Stimulated activated effector memory CD8-positive, alpha-beta T cell treated with anti-CD3 and anti-CD28 coated beads, Interleukin-12 subunit alpha, Interleukin-12 subunit beta, amount 100 ng/mL, for 72 hours (primary cell): ENCODE results near the gene INTS11.
A peak's percentile ranks its signal among the peaks of the same experiment; 100 is the strongest.
"Not testable (repeated sequence)": the region's sequence is repeated elsewhere in the genome, so short reads cannot be mapped to it uniquely, and the experiment has no call there.

Experiments used
- ATAC-seq: fragments of 150-1000 bp; cut with Tn5 transposase; 2 replicates; pipeline ENCODE4 v1.10.0; 2021
- DNase-seq, 2 donors: peaks; one replicate each; pipeline ENCODE4 v3.0.0; 2021 to 2022; ENCODE audit warnings: low spot score in 2 of 2
- H3K27ac Mint-ChIP-seq: one replicate; pipeline ENCODE4 v1.8.0; 2022; ENCODE audit warnings: mild to moderate bottlenecking, mixed read lengths
- H3K36me3 Mint-ChIP-seq: one replicate; pipeline ENCODE4 v1.8.0; 2022; ENCODE audit warnings: mild to moderate bottlenecking, mixed read lengths
- H3K4me1 Mint-ChIP-seq: one replicate; pipeline ENCODE4 v1.8.0; 2022; ENCODE audit warnings: mixed read lengths
- H3K4me3 Mint-ChIP-seq: one replicate; pipeline ENCODE4 v1.8.0; 2022; ENCODE audit warnings: mild to moderate bottlenecking, mixed read lengths
- H3K9me3 Mint-ChIP-seq: one replicate; pipeline ENCODE4 v1.8.0; 2022; ENCODE audit warnings: mixed read lengths

INTS11 gene

DNA sequence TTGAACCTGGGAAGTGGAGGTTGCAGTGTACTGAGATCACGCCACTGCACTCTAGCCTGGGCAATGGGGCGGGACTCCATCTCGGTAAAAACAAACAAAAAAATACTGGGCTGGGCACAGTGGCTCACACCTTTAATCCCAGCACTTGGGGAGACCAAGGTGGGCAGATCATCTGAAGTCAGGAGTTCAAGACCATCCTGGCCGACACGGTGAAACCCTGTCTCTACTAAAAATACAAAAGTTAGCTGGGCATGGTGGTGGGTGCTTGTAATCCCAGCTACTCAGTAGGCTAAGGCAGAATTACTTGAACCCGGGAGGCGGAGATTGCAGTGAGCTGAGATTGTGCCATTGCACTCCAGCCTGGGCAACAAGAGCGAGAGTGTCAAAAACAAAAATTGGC, 8.3 kb downstream of the INTS11 start:
- Mint-ChIP-seq H3K36me3 (peaks cover 79% of the 10 kb centered on the region), H3K4me1 (peaks cover 10% of the 10 kb centered on the region)
- H3K4me3 Mint-ChIP-seq, H3K9me3 Mint-ChIP-seq, H3K27ac Mint-ChIP-seq, DNase-seq, ATAC-seq: not testable (repeated sequence)

DNA sequence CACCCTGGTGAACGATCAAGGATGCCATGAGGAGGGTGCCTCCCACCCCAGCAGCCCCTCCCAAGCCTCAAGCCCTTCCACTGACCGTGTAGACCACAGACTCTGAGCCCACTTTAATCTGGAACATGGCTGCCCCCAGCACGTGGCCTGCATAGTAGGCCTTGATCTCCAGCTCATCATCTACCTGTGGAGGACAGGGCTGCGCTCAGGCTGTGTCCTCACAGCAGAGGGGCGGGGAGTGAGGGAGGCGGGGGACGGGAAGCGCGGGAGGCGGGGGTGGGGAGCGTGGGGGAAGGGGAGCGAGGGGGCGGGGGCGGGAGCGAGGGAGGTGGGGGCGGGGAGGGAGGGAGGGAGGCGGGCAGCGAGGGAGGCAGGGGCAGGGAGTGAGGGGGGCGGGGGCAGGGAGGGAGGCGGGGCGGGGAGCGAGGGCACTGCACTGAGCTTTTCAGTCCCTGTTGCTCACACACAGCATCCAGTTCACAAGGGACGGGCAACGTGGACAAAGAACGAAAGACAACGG, 9.0 kb downstream of the INTS11 start:
- no peak overlapping the region for H3K27ac Mint-ChIP-seq
- no peaks in the 10 kb centered on the region for H3K9me3 Mint-ChIP-seq
- H3K4me1 Mint-ChIP-seq = peaks cover 10% of the 10 kb centered on the region
- no peak for ATAC-seq
- no peak for DNase-seq
- H3K4me3 Mint-ChIP-seq = no peak overlapping the region
- H3K36me3 Mint-ChIP-seq = peaks cover 81% of the 10 kb centered on the region

DNA sequence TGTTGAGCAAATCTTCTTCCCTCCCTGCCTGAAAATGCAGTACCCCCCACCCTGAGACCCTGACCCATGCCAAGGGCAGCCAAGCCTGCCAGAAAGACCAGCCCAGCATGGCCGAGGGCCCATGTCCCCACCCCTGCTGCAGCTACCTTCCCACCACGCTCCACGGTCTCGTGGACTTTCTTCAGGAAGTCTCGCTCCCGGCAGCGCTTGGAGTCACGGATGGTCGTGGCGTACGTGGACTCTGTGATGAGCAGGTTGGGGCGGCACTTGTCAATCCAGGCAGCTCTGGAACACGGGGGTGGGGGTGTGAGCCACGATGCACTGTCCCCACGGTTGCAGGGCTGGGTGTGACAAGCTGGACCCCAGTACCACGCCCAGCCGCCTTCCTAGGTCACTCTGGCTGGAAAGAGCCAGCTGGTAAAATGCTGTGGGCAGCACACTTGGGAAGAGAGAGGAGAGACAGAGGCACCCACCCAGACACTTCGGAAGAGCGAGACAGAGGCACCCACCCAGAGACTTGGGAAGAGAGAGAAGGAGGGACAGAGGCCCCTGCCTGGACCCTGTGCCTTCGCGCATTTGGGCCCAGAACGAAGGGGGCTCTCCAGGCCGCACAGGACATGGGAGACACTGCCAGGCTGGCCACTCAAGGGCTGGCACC, 9.7 kb downstream of the INTS11 start:
- Mint-ChIP-seq H3K4me1 (peaks cover 10% of the 10 kb centered on the region), H3K36me3 (peaks cover 82% of the 10 kb centered on the region), H3K9me3 (no peaks in the 10 kb centered on the region), H3K4me3 (no peak overlapping the region), H3K27ac (peak overlapping the region; percentile 54)
- DNase-seq (no peak), ATAC-seq (no peak)

DNA sequence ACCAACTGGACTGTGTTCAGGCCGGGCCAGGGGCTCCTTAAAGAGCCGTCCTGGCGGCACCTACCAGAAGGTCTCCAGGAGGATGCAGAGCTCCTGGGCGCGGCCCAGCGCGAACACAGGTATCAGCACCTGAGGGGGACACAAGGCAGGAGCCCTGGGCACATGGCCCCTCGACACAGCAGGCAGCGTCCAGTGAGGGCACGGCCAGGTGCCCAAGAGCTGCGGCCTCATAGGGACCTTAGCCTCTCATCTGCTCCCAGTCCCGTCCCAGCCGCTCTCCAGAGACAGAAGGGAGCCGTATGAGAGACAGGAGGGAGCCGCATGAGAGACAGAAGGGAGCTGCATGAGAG, 10.2 kb downstream of the INTS11 start:
- no peak for DNase-seq
- H3K4me1 Mint-ChIP-seq = peaks cover 10% of the 10 kb centered on the region
- no peak overlapping the region for H3K4me3 Mint-ChIP-seq
- no peak for ATAC-seq
- no peaks in the 10 kb centered on the region for H3K9me3 Mint-ChIP-seq
- H3K27ac Mint-ChIP-seq = no peak overlapping the region
- peaks cover 82% of the 10 kb centered on the region for H3K36me3 Mint-ChIP-seq

DNA sequence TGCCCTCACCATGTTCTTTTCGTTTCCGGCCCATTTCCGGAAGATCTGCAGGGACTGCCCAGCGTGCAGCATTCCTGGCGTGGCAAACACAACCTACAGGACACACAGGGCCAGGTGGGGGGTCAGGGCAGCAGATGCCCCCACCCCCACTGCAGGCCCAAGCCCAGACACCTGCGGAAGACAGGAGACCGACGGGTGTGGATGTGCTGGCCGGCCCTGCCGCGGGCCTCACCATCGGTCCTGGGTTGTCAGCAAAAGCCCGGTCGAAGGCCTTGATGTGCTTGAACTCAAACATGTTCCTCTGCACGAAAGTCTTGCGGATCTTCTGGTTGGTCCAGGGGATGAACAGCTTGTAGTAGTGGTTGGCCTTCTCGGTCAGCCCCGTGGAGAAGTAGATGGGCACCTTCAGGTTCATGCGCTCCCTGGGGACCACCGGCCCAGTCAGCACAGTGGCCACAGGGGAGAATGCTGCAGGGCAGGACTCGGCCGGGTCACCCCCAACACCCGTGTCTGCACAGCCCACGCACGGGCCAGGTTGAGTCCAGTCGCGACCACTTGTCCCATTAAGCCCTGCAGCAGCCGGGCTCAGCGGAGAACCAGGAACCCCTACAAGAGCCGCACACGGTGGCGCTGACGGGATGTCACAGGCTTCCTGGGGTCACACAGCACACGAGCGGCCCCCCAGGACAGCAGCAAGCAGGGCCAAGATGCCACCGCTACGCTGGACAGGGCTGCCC, 10.8 kb downstream of the INTS11 start:
- peaks cover 10% of the 10 kb centered on the region for H3K4me1 Mint-ChIP-seq
- no peak for DNase-seq
- H3K9me3 Mint-ChIP-seq = no peaks in the 10 kb centered on the region
- no peak overlapping the region for H3K27ac Mint-ChIP-seq
- H3K4me3 Mint-ChIP-seq = no peak overlapping the region
- peaks cover 79% of the 10 kb centered on the region for H3K36me3 Mint-ChIP-seq
- ATAC-seq = no peak

DNA sequence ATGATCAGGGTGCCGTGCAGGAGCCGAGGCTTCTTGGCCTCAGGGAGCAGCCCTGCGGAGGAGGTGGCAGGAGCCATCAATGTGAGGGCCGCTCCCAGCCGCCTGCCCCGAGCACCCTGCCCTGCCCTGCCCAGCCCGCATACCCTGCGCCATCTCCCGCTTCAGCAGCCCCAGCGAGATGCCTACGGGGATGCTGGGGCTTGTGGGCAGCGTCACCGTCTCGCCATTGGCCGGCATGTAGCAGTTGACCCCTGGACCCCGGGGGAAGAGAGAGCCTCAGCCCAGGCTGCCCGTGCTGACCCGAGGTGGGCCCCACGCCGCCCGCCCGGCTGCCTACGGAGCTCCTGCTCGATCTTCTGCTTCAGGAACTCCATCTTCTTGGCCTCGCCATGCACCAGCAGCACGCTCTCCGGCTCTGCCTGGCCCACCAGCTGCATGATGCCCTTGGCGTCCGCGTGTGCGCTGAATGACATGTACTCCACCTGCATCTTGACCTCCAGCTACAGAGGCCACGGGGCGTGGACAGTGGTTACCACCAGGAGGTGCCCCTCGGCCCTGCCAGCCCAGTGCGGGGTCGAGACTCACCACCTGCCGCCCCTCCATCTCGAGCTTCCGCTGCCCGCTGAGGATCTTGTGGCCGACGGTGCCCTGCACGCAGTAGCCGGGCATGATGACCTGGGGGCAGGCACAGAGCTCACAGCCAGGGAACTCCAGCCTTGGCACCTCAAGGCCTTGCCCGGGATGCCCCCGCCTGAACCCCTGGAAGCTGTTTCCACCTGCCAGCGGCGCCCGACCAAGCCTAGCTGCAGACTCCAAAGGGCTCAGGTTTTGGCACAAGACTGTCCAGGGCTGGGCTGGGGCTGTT, 11.8 kb downstream of the INTS11 start:
- Mint-ChIP-seq H3K36me3 (peaks cover 69% of the 10 kb centered on the region), H3K9me3 (no peaks in the 10 kb centered on the region), H3K27ac (peak overlapping the region; percentile 64), H3K4me3 (no peak overlapping the region), H3K4me1 (peaks cover 10% of the 10 kb centered on the region)
- no peak for DNase-seq
- no peak for ATAC-seq

DNA sequence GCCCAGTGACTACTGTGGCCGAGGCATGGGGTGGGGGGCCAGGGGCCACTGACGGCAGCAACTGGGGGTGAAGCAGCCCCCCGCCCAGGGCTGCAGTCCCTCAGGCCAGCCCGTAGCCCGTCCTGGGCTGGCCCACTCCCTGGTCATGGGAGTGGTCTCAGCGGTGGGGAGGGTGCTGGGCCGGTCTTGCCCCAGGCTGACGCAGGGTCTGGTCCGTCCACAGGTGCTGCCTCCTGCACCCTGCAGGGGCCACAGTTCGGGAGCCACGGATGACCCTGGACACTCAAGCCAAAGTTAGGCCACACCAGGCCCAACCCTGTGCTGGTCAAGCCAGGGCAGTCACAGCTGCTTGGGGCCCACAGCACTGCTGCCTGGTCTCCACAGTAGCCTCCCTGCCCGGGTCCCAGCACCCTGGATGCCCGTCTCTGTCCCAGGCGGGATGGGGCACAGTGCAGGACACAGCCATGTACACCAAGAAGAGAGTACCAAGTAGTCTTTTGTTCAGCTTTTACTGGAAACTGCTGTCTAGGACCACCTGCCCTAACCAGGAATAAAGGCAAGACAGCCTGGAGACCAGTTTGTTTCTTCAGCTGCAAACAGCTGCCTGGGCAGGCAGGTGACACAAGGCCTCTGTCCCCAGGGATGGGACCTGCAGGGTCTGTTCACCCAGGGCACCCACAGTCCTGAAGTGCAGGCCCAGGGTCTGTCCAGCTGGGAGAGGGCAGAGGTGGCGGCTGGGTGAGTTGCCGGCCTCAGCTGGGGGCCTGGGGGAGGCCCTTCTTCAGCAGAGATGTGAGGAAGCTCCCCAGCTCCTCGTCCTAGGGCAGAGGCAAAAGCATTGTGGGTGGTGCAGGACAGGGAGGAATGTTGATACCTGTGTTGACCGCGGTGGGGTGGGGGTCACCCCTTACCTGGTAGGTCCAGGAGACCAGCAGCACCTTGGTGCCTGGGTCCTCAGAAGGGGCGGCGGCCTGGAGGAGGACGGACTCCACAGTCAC, 13.1 kb downstream of the INTS11 start:
- Mint-ChIP-seq H3K4me1 (peaks cover 19% of the 10 kb centered on the region), H3K9me3 (no peaks in the 10 kb centered on the region), H3K27ac (no peak overlapping the region), H3K4me3 (no peak overlapping the region), H3K36me3 (peaks cover 63% of the 10 kb centered on the region)
- ATAC-seq (no peak), DNase-seq (no peak)

DNA sequence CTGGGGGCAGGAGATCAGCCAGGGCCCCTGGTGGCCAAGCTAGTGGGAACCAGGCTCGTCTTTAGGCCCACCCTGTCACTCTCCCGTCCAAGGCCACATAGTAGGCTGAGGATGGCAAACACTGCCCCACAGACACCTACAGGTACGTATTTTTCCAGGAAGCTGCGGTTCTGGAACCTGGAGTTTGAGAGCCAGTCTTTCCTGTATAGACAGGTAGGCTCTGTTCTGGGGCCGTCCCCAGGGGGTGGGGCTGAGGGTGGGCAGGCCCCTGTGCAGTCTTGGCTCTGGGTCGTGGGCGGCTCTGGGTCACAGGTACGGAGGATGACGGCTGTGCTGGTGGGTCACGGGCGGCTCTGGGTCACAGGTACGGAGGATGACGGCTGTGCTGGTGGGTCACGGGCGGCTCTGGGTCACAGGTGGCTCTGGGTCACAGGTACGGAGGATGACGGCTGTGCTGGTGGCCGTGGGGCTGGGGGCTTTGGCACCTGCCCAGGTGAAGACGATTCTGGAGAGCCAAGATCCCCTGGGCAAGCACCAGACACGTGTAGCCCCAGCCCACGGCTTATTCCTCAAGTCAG, 13.9 kb downstream of the INTS11 start:
- DNase-seq (no peak), ATAC-seq (no peak)
- Mint-ChIP-seq H3K4me1 (peaks cover 27% of the 10 kb centered on the region), H3K9me3 (no peaks in the 10 kb centered on the region), H3K4me3 (peak overlapping the region; percentile 78), H3K27ac (no peak overlapping the region), H3K36me3 (peaks cover 60% of the 10 kb centered on the region)

DNA sequence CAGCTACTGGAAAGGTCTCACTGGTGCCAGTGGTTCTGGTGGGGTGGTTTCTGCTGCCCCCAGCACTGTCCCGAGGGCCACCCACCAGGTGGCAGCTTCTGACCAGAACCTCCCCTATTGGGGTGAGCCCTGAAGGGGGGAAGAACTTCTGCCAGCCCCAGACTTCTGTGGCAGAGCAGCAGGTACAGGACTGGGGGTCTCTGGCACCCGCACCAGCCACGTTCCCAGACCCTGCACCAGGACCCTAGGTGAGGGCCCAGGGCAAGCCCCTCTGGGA, 14.4 kb downstream of the INTS11 start:
- Mint-ChIP-seq H3K4me1 (peaks cover 31% of the 10 kb centered on the region), H3K4me3 (peak overlapping the region; percentile 78), H3K9me3 (no peaks in the 10 kb centered on the region), H3K27ac (peak overlapping the region; percentile 40), H3K36me3 (peaks cover 55% of the 10 kb centered on the region)
- DNase-seq (no peak), ATAC-seq (no peak)

DNA sequence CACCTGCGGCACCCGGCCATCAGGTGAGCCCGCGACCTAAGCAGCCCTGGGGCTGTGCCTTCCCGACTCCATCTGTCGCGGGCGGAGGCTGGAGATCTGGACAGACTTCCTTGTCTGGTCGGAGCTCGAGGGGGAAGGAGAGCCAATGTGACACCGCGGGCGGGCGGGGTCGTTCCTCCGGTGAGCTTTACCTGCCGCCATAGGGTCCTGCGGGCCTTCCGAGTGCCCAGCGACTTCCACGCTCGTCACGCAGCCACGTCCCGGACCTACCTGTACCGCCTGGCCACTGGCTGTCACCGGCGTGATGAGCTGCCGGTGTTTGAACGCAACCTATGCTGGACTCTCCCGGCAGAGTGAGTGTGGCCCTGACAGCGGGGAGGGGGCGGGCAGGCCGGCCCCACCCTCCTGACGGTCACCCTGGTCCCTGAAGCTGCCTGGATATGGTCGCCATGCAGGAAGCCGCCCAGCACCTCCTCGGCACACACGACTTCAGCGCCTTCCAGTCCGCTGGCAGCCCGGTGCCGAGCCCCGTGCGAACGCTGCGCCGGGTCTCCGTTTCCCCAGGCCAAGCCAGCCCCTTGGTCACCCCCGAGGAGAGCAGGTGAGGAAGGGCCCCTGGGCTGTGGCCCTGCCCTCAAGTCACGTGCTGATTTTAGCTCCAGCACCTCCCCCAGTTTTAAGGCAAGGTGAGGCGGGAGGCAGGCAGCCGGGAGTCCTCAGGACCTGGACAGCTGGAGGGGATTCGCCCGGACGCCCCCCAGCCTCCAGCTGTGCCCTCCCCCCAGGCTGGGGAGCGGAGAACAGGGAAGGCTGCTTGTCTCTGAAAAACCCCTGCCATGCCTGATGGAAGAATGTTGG, 15.0 kb downstream of the INTS11 start:
- H3K9me3 Mint-ChIP-seq = no peaks in the 10 kb centered on the region
- peak overlapping the region; percentile 78 for H3K4me3 Mint-ChIP-seq
- DNase-seq (peak in 1 of 2 donors; percentile 67), ATAC-seq (no peak)
- peaks cover 49% of the 10 kb centered on the region for H3K36me3 Mint-ChIP-seq
- peak overlapping the region; percentile 40 for H3K27ac Mint-ChIP-seq
- peaks cover 26% of the 10 kb centered on the region for H3K4me1 Mint-ChIP-seq

DNA sequence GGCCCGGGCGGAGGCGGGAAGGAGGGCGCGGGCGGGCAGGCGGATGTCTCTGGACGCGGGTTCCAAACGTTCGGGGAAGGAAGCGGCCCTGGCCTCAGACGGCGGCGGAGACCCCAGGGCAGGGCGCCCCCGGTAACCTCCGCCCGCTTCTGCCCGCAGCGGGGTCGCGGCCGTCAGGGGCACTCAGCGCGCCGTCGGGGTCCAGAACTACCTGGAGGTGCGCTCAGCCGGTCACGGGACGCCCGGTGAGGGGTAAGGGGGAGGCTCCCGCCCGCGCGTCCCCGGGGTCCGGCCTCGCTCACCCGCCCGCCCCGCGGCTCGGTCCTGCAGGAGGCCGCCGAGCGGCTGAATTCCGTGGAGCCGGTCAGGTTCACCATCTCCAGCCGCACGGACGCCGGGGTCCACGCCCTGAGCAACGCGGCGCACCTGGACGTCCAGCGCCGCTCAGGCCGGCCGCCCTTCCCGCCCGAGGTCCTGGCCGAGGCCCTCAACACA, 15.7 kb downstream of the INTS11 start:
- Mint-ChIP-seq H3K36me3 (peaks cover 42% of the 10 kb centered on the region), H3K27ac (peak overlapping the region; percentile 43), H3K9me3 (no peaks in the 10 kb centered on the region)

DNA sequence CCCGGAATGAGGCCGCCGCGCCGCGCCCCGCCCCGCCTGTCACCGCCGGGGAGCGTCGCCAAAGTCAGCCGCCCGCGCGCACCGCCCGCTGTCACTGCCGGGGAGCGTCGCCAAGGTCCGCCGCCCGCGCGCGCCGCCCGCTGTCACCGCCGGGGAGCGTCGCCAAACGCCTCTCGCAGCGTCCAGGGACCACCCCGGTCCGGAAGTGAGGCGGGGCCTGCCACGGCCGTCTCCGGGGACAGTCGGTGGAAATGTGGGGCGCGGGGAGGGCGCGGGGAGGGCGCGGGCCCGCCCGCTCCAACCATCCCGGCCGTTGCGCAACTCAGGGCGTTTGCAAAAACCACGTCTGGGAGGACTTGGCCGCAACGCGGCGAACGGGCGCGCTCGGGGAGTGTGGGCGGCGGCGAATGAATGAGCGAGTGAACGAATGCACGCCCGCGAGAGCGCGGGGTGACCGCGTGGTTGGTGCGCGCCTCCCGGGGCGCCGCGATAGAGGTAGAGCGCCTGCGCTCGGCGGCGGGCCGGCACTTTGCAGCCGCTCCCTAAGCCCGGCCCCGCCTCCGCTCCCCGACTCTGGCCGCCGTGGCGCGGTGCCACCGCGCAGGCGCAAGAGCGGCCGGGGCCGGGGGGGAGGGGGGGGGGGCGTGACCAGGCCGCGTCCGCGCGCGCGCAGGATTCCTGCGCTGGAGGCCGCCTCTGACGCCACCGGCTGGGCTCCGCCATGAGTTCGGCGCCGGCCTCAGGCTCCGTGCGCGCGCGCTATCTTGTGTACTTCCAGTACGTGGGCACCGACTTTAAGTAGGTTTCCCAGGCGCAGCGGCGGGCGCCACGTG, 16.3 kb downstream of the INTS11 start, which contains the start of the genes ACAP3 and PUSL1:
Gene ACAP3, minus strand, starts transcription at position 8 of the 833 bp plus-strand sequence. CDS start 115 bp downstream, outside the sequence.
Gene PUSL1, plus strand, starts transcription at position 675 of the 833 bp plus-strand sequence. Its CDS starts 47 bp downstream, at position 722.
- Mint-ChIP-seq H3K36me3 (peaks cover 35% of the 10 kb centered on the region), H3K27ac (peak within 1 kb of the TSS; percentile 86), H3K9me3 (no peaks in the 10 kb centered on the region), H3K4me1 (peaks cover 22% of the 10 kb centered on the region), H3K4me3 (peak within 1 kb of the TSS; percentile 78)
- DNase-seq = peak; percentile 83 to 94
- ATAC-seq = peak; percentile 81

More for the DNA sequence above, 15.7 kb downstream of the INTS11 start:
- DNase-seq (no peak), ATAC-seq (no peak)
- Mint-ChIP-seq H3K4me1 (peaks cover 26% of the 10 kb centered on the region), H3K4me3 (peak overlapping the region; percentile 78)
